Stimulated activated CD8-positive, alpha-beta memory T cell treated with anti-CD3 and anti-CD28 coated beads, Interleukin-4, amount 100 ng/mL, for 24 hours (primary cell): ENCODE results near the gene CCNT1.
"Not testable (repeated sequence)": the region's sequence is repeated elsewhere in the genome, so short reads cannot be mapped to it uniquely, and the experiment has no call there.

Experiments
- DNase-seq: peaks from one replicate; pipeline ENCODE4 v3.0.0-alpha.2; 2020; ENCODE audit warnings: low read depth

CCNT1 gene

GRCh38 chr12:48716493-48717251 is at the start of gene CCNT1:
CCNT1 (minus strand) TSS chr12:48716707; CDS start chr12:48716675, 32 bp downstream.
- peak; percentile 99 for DNase-seq

- no peak for DNase-seq
These were observed 49.3 kb upstream of the CCNT1 start for GRCh38 chr12:48765753-48766162.

GRCh38 chr12:48764521-48764920 is 48.0 kb upstream of the CCNT1 start:
- DNase-seq: no peak

- DNase-seq: no peak
These were observed 42.2 kb upstream of the CCNT1 start for GRCh38 chr12:48758737-48759136.

- no peak for DNase-seq
These were observed 41.7 kb upstream of the CCNT1 start for GRCh38 chr12:48758186-48758585.

GRCh38 chr12:48750769-48751356 is 34.4 kb upstream of the CCNT1 start:
- DNase-seq: no peak

GRCh38 chr12:48750215-48750614 is 33.7 kb upstream of the CCNT1 start:
- DNase-seq: no peak

- no peak for DNase-seq
These were observed 27.9 kb upstream of the CCNT1 start for GRCh38 chr12:48744251-48745008.

- DNase-seq: no peak
These were observed 23.2 kb upstream of the CCNT1 start for GRCh38 chr12:48739618-48740269.

GRCh38 chr12:48736456-48736855 is 19.9 kb upstream of the CCNT1 start:
- no peak for DNase-seq

GRCh38 chr12:48728807-48729206 is 12.3 kb upstream of the CCNT1 start:
- no peak for DNase-seq

- DNase-seq: not testable (repeated sequence)
These were observed 4.2 kb upstream of the CCNT1 start for GRCh38 chr12:48720737-48721136.

GRCh38 chr12:48720171-48720570 is 3.7 kb upstream of the CCNT1 start:
- not testable (repeated sequence) for DNase-seq

- DNase-seq: not testable (repeated sequence)
These were observed 2.5 kb upstream of the CCNT1 start for GRCh38 chr12:48719002-48719401.

- DNase-seq: no peak
These were observed 767 bp upstream of the CCNT1 start for GRCh38 chr12:48717252-48717695.

- DNase-seq: no peak
These were observed 377 bp downstream of the CCNT1 start for GRCh38 chr12:48716168-48716492.

GRCh38 chr12:48712209-48712608 is 4.3 kb downstream of the CCNT1 start:
- DNase-seq: no peak

- not testable (repeated sequence) for DNase-seq
These were observed 17.7 kb downstream of the CCNT1 start for GRCh38 chr12:48698822-48699221.

- DNase-seq: no peak
These were observed 19.9 kb downstream of the CCNT1 start for GRCh38 chr12:48696626-48697025.

GRCh38 chr12:48695859-48696258 is 20.6 kb downstream of the CCNT1 start:
- no peak for DNase-seq

- DNase-seq: no peak
These were observed 22.5 kb downstream of the CCNT1 start for GRCh38 chr12:48694038-48694437.

GRCh38 chr12:48693572-48693971 is 22.9 kb downstream of the CCNT1 start:
- no peak for DNase-seq
